Stimulated activated CD8-positive, alpha-beta memory T cell treated with anti-CD3 and anti-CD28 coated beads, Interleukin-15, amount 100 ng/mL, for 4 hours (primary cell): ENCODE data around the gene EFCAB6.

Experiments used
- DNase-seq, 2 donors: peaks; one replicate each; pipeline ENCODE4 v3.0.0-alpha.2; 2020; ENCODE audit warnings: low read depth in 2 of 2

Gene EFCAB6

GRCh38 chr22:43483266-43483665, 328.8 kb downstream of the EFCAB6 start:
- DNase-seq, result no peak

DNA sequence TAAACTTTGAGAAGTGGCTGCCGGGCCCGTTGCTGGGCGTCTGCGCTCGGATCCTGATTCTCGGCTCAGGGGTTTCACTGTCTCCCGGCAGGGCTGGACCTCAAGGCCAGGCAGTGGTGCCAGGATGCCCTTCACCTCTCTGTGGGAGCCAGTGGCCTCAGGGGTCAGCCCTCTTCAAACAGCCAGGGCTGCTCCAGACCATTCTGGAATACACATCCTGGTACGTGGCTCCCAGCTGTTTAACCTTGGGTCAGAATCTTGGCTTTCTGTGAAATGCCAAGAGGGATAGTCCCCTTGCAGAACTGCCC, 329.8 kb downstream of the EFCAB6 start:
- no peak for DNase-seq

- no peak for DNase-seq
These were observed 330.4 kb downstream of the EFCAB6 start for GRCh38 chr22:43481568-43482317.

DNA sequence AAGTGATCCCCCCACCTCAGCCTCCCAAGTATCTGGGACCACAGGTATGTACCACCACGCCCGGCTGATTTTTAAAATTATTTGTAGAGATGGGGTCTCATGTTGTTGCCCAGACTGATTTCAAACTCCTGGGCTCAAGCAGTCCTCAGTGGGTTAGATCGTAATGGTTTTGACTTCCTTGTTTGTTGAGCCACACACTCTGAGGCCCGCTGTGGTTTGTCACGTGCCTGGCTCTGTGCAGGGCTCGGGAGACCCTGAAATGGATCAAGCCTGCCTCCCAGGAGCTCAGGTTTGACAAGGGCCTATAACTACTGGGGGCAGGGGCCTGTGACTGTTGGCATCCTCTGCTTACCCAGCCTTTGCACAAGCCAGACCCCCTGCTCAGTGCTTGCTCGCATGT, 332.1 kb downstream of the EFCAB6 start:
- DNase-seq, result no peak

GRCh38 chr22:43479301-43479950, 332.7 kb downstream of the EFCAB6 start:
- no peak for DNase-seq
